ENCODE data around the gene SPDL1. TPM values are rescaled to one million over a fixed set of nuclear protein-coding genes. Genes with fewer than 3 reads are reported as not detected.

The SPDL1 gene
- total RNA-seq, 4 donors from 2014 or later = 1.5 to 30.2 (median 14.9) TPM

- Histone ChIP-seq H3K4me1 (peaks cover 0 to 3% of the 10 kb centered on the region in 2 donors), H3K27me3 (no peaks in the 10 kb centered on the region), H3K4me3 (no peak overlapping the region), H3K36me3 (no peaks in the 10 kb centered on the region), H3K27ac (no peak overlapping the region), H3K9me3 (no peaks in the 10 kb centered on the region)
- no peak for DNase-seq
- intact Hi-C loops (cut with DNase I; ENCODE audit: low total_unique reads) = no loop called here
- no peak for TF ChIP-seq CTCF (IDR thresholded peaks at IDR 0.05)
- no peak for TF ChIP-seq POLR2A (IDR thresholded peaks at IDR 0.05)
Observed at GRCh38 chr5:169580964-169581363, 2.6 kb upstream of the SPDL1 start.

GRCh38 chr5:169581580-169582227 is 1.9 kb upstream of the SPDL1 start:
- intact Hi-C loops (cut with DNase I; ENCODE audit: low total_unique reads) = no loop called here
- Histone ChIP-seq H3K4me1 (peaks cover 0 to 2% of the 10 kb centered on the region in 2 donors), H3K4me3 (no peak overlapping the region), H3K36me3 (no peaks in the 10 kb centered on the region), H3K9me3 (no peaks in the 10 kb centered on the region), H3K27me3 (no peaks in the 10 kb centered on the region), H3K27ac (no peak overlapping the region)
- peak; percentile 52 to 65 for DNase-seq
- peak; percentile 74 to 81 (median 78) for TF ChIP-seq CTCF (IDR thresholded peaks at IDR 0.05)
- TF ChIP-seq POLR2A (IDR thresholded peaks at IDR 0.05) = no peak

- intact Hi-C loops (cut with DNase I; ENCODE audit: low total_unique reads) = no loop called here
- Histone ChIP-seq H3K4me1 (no peaks in the 10 kb centered on the region), H3K4me3 (peak overlapping the region; percentile 59 to 82), H3K36me3 (no peaks in the 10 kb centered on the region), H3K27me3 (no peaks in the 10 kb centered on the region), H3K9me3 (no peaks in the 10 kb centered on the region), H3K27ac (peak overlapping the region; percentile 76 to 84)
- no peak for DNase-seq
- TF ChIP-seq CTCF (IDR thresholded peaks at IDR 0.05) = no peak
- TF ChIP-seq POLR2A (IDR thresholded peaks at IDR 0.05) = no peak
Observed at GRCh38 chr5:169583101-169583423, 511 bp upstream of the SPDL1 start.

- Histone ChIP-seq H3K9me3 (no peaks in the 10 kb centered on the region), H3K4me3 (no peak overlapping the region), H3K4me1 (no peaks in the 10 kb centered on the region), H3K27me3 (no peaks in the 10 kb centered on the region), H3K36me3 (no peaks in the 10 kb centered on the region), H3K27ac (no peak overlapping the region)
- DNase-seq = no peak
- intact Hi-C loops (cut with DNase I; ENCODE audit: low total_unique reads) = no loop called here
- TF ChIP-seq POLR2A (IDR thresholded peaks at IDR 0.05) (no peak), CTCF (IDR thresholded peaks at IDR 0.05) (no peak)
Observed at GRCh38 chr5:169584998-169585451, 1.5 kb downstream of the SPDL1 start.

GRCh38 chr5:169590602-169591001 is 7.0 kb downstream of the SPDL1 start:
- Histone ChIP-seq H3K36me3 (no peaks in the 10 kb centered on the region), H3K27me3 (no peaks in the 10 kb centered on the region), H3K4me1 (no peaks in the 10 kb centered on the region), H3K4me3 (no peak overlapping the region), H3K27ac (no peak overlapping the region), H3K9me3 (no peaks in the 10 kb centered on the region)
- intact Hi-C loops (cut with DNase I; ENCODE audit: low total_unique reads) = no loop called here
- TF ChIP-seq POLR2A (IDR thresholded peaks at IDR 0.05) (no peak), CTCF (IDR thresholded peaks at IDR 0.05) (no peak)
- DNase-seq = no peak
